Esophagus muscularis mucosa (tissue), 4 donors: ENCODE measurements around the gene LTBP1. TPM values are rescaled to one million over a fixed set of nuclear protein-coding genes. Genes with fewer than 3 reads are reported as not detected.
"Not testable (repeated sequence)": the region's sequence is repeated elsewhere in the genome, so short reads cannot be mapped to it uniquely, and the experiment has no call there.

Source experiments
- DNase-seq: peaks from one replicate; pipeline ENCODE4 v3.0.0-alpha.2; 2017; ENCODE audit errors: extremely low spot score
- H3K27ac ChIP-seq, 4 donors: fragments of 200-600 bp; sonication (generic); replicated peaks in 1 of 4; 1 replicate in 3 of 4; 2 replicates in 1 of 4; pipeline ENCODE4 v1.5.1; 2016 to 2019; ENCODE audit warnings: mild to moderate bottlenecking in 1 of 4
- H3K27me3 ChIP-seq, 4 donors: fragments of 200-600 bp; sonication (generic); one replicate each; pipeline versions ENCODE4 v1.5.1 to v1.6.0; 2016 to 2019
- H3K36me3 ChIP-seq, 4 donors: fragments of 200-600 bp; sonication (generic); one replicate each; pipeline ENCODE4 v1.5.1; 2016 to 2019
- H3K4me1 ChIP-seq, 4 donors: fragments of 200-600 bp; sonication (generic); one replicate each; pipeline ENCODE4 v1.5.1; 2016 to 2019
- H3K4me3 ChIP-seq, 4 donors: fragments of 200-600 bp; sonication (generic); 1 replicate in 2 of 4; 2 replicates in 2 of 4; pipeline ENCODE4 v1.5.1; 2016 to 2019; ENCODE audit warnings: mild to moderate bottlenecking in 4 of 4, moderate library complexity in 1 of 4
- H3K9me3 ChIP-seq, 4 donors: fragments of 200-600 bp; sonication (generic); 1 replicate in 3 of 4; 2 replicates in 1 of 4; pipeline ENCODE4 v1.5.1; 2016 to 2019
- CTCF ChIP-seq, 3 experiments: fragments of 200-600 bp in 2 of 3; fragments of 450-650 bp in 1 of 3; sonication (generic) in 2 of 3; IDR thresholded peaks; one replicate each; pipeline ENCODE4 v1.5.1; 2017 to 2019; ENCODE audit warnings: antibody characterized with exemption in 3 of 3, mild to moderate bottlenecking in 2 of 3, moderate library complexity in 1 of 3
- EP300 ChIP-seq: sonication (generic); formaldehyde crosslinking; IDR thresholded peaks from one replicate; pipeline ENCODE4 v1.6.1; 2017; ENCODE audit warnings: antibody characterized with exemption
- POLR2A ChIP-seq: fragments of 450-650 bp; IDR thresholded peaks from one replicate; pipeline ENCODE4 v1.6.1; 2017; ENCODE audit warnings: antibody characterized with exemption, moderate library complexity, mild to moderate bottlenecking, low read depth
- POLR2AphosphoS5 ChIP-seq, 2 donors: sonication (generic); formaldehyde crosslinking; IDR thresholded peaks; one replicate each; pipeline ENCODE4 v1.6.1; 2017; ENCODE audit warnings: antibody characterized with exemption in 2 of 2
- WGBS: methylation state at CpG from one replicate; pipeline ENCODE4 v1.1.5; 2018; 5-methylcytosine and 5-hydroxymethylcytosine counted together
- intact Hi-C: fragments of 100-400 bp; cut with DNase I; formaldehyde crosslinking; loops from one replicate; pipeline ENCODE4 v1.15.1; 2023
- total RNA-seq, 4 donors: library from RNA; depleted of rRNA; stranded (reverse); fragments of >200 nt; gene quantifications; one replicate each; pipeline versions ENCODE4 v1.1.0 to v1.2.1, GENCODE V29; 2016

LTBP1 gene
- total RNA-seq, 4 donors from 2014 or later = 254 to 465 (median 368) TPM

- no peak for DNase-seq
- H3K9me3 ChIP-seq = no peaks in the 10 kb centered on the region
- no peak for TF ChIP-seq POLR2A
- no peak for TF ChIP-seq POLR2AphosphoS5 (IDR thresholded peaks at IDR 0.05)
- no peak for TF ChIP-seq EP300
- no peak for TF ChIP-seq CTCF (IDR thresholded peaks at IDR 0.05)
- 84% methylated on average over 2 of the region's 2 CpGs for whole genome bisulfite sequencing
- H3K4me1 ChIP-seq = peaks cover 4 to 17% (median 14%) of the 10 kb centered on the region in 4 donors
- no peak overlapping the region for H3K4me3 ChIP-seq
- H3K27ac ChIP-seq = no peak overlapping the region
- H3K27me3 ChIP-seq = no peaks in the 10 kb centered on the region
- H3K36me3 ChIP-seq = no peaks in the 10 kb centered on the region
- intact Hi-C loops = no loop called here
Observed at GRCh38 chr2:32969444-32970162, 22.9 kb downstream of the LTBP1 start.

GRCh38 chr2:32973772-32974171, 27.0 kb downstream of the LTBP1 start:
- H3K4me3 ChIP-seq, H3K27ac ChIP-seq, intact Hi-C loops, DNase-seq, H3K9me3 ChIP-seq, H3K36me3 ChIP-seq, H3K27me3 ChIP-seq: not testable (repeated sequence)
- 92% methylated on average over 1 of the region's 1 CpG for WGBS
- H3K4me1 ChIP-seq = peaks cover 0 to 33% (median 21%) of the 10 kb centered on the region in 4 donors

GRCh38 chr2:32976409-32977063, 29.8 kb downstream of the LTBP1 start:
- DNase-seq = peak; percentile 57
- H3K27me3 ChIP-seq = no peaks in the 10 kb centered on the region
- H3K4me3 ChIP-seq = no peak overlapping the region
- TF ChIP-seq CTCF (IDR thresholded peaks at IDR 0.05) = no peak
- TF ChIP-seq POLR2AphosphoS5 (IDR thresholded peaks at IDR 0.05) = no peak
- TF ChIP-seq EP300 = no peak
- TF ChIP-seq POLR2A = no peak
- intact Hi-C loops = no loop called here
- 82% methylated on average over 6 of the region's 6 CpGs for WGBS
- no peaks in the 10 kb centered on the region for H3K9me3 ChIP-seq
- H3K4me1 ChIP-seq = peaks cover 0 to 28% (median 23%) of the 10 kb centered on the region in 4 donors
- H3K36me3 ChIP-seq = no peaks in the 10 kb centered on the region
- no peak overlapping the region for H3K27ac ChIP-seq

- Histone ChIP-seq H3K27me3 (no peaks in the 10 kb centered on the region), H3K4me1 (peaks cover 0 to 21% (median 18%) of the 10 kb centered on the region in 4 donors), H3K36me3 (no peaks in the 10 kb centered on the region), H3K4me3 (no peak overlapping the region), H3K27ac (no peak overlapping the region), H3K9me3 (no peaks in the 10 kb centered on the region)
- no peak for TF ChIP-seq POLR2A
- no peak for TF ChIP-seq POLR2AphosphoS5 (IDR thresholded peaks at IDR 0.05)
- TF ChIP-seq EP300 = no peak
- no peak for TF ChIP-seq CTCF (IDR thresholded peaks at IDR 0.05)
- DNase-seq = peak; percentile 82
- intact Hi-C loops = no loop called here
- 60% methylated on average over 5 of the region's 6 CpGs for WGBS
Observed at GRCh38 chr2:32977228-32977758, 30.5 kb downstream of the LTBP1 start.

- Histone ChIP-seq H3K9me3 (no peaks in the 10 kb centered on the region), H3K4me1 (peaks cover 0 to 17% (median 11%) of the 10 kb centered on the region in 4 donors), H3K36me3 (no peaks in the 10 kb centered on the region), H3K27me3 (no peaks in the 10 kb centered on the region), H3K27ac (no peak overlapping the region), H3K4me3 (no peak overlapping the region)
- peak; percentile 26 for DNase-seq
- TF ChIP-seq POLR2A (no peak), EP300 (no peak), CTCF (IDR thresholded peaks at IDR 0.05) (no peak), POLR2AphosphoS5 (IDR thresholded peaks at IDR 0.05) (no peak)
- intact Hi-C loops = no loop called here
- WGBS = 90% methylated on average over 4 of the region's 4 CpGs
Observed at GRCh38 chr2:32981612-32982011, 34.9 kb downstream of the LTBP1 start.

GRCh38 chr2:32983193-32983924, 36.6 kb downstream of the LTBP1 start:
- DNase-seq = peak; percentile 19

More at GRCh38 chr2:32983193-32983924, 36.6 kb downstream of the LTBP1 start:
- H3K4me3 ChIP-seq, H3K9me3 ChIP-seq, intact Hi-C loops, H3K4me1 ChIP-seq, H3K27me3 ChIP-seq, H3K36me3 ChIP-seq, H3K27ac ChIP-seq: not testable (repeated sequence)
- 90% methylated on average over 5 of the region's 5 CpGs for WGBS
